ENCODE data around the gene REPS1. TPM values are rescaled to one million over a fixed set of nuclear protein-coding genes. Genes with fewer than 3 reads are reported as not detected.
A peak's percentile ranks its signal among the peaks of the same experiment; 100 is the strongest.

REPS1 gene
- total and polyA plus RNA-seq, 2 donors from 2014 or later: 33.4 to 37.0 TPM

GRCh38 chr6:138987080-138987642 lies 892 bp downstream of the REPS1 start:
- intact Hi-C loops (cut with DNase I): no loop called here
- TF ChIP-seq CTCF (IDR thresholded peaks at IDR 0.05; ENCODE audit: borderline replicate concordance, extremely low read depth, insufficient read depth): no peak
- Histone ChIP-seq H3K4me1 (ENCODE audit: control insufficient read depth in 2 of 3, insufficient read depth in 2 of 3, low read depth in 1 of 3, low read length in 3 of 3) (peaks cover 0 to 5% (median 0%) of the 10 kb centered on the region in 3 donors), H3K9ac (ENCODE audit: low read length in 3 of 3) (peak overlapping the region; percentile 26 to 82 (median 56)), H3K9me3 (ENCODE audit: control insufficient read depth in 2 of 3, insufficient read depth in 1 of 3, low read length in 3 of 3) (no peaks in the 10 kb centered on the region), H3K27ac (ENCODE audit: low read depth in 2 of 2, low read length in 2 of 2) (peak overlapping the region; percentile 45 to 51), H3K36me3 (ENCODE audit: control insufficient read depth in 2 of 3, insufficient read depth in 3 of 3, low read length in 3 of 3) (no peaks in the 10 kb centered on the region), H3K4me3 (ENCODE audit: low read length in 3 of 3) (peak overlapping the region; percentile 48 to 76 (median 63)), H3K27me3 (ENCODE audit: control insufficient read depth, insufficient read depth, low read length) (no peaks in the 10 kb centered on the region)
- FAIRE-seq: no peak
- DNase-seq: peak; percentile 57 to 86 (median 66)

- H3K4me1 ChIP-seq (ENCODE audit: control insufficient read depth in 2 of 3, insufficient read depth in 2 of 3, low read depth in 1 of 3, low read length in 3 of 3): peaks cover 0 to 5% (median under 1%) of the 10 kb centered on the region in 3 donors
These were observed 1.5 kb downstream of the REPS1 start for GRCh38 chr6:138986578-138986977.

GRCh38 chr6:138981416-138981815 lies 6.6 kb downstream of the REPS1 start:
- DNase-seq: no peak
- no peak overlapping the region for H3K4me3 ChIP-seq (ENCODE audit: low read length in 3 of 3)
- H3K9ac ChIP-seq (ENCODE audit: low read length in 3 of 3): no peak overlapping the region
- intact Hi-C loops (cut with DNase I): no loop called here
- H3K9me3 ChIP-seq (ENCODE audit: control insufficient read depth in 2 of 3, insufficient read depth in 1 of 3, low read length in 3 of 3): no peaks in the 10 kb centered on the region
- no peak for TF ChIP-seq CTCF (IDR thresholded peaks at IDR 0.05; ENCODE audit: borderline replicate concordance, extremely low read depth, insufficient read depth)
- H3K27ac ChIP-seq (ENCODE audit: low read depth in 2 of 2, low read length in 2 of 2): no peak overlapping the region
- H3K27me3 ChIP-seq (ENCODE audit: control insufficient read depth, insufficient read depth, low read length): no peaks in the 10 kb centered on the region
- peaks cover 0 to 5% (median 0%) of the 10 kb centered on the region in 3 donors for H3K4me1 ChIP-seq (ENCODE audit: control insufficient read depth in 2 of 3, insufficient read depth in 2 of 3, low read depth in 1 of 3, low read length in 3 of 3)
- H3K36me3 ChIP-seq (ENCODE audit: control insufficient read depth in 2 of 3, insufficient read depth in 3 of 3, low read length in 3 of 3): no peaks in the 10 kb centered on the region
- FAIRE-seq: no peak

More at GRCh38 chr6:138986578-138986977, 1.5 kb downstream of the REPS1 start:
- no peak for TF ChIP-seq CTCF (IDR thresholded peaks at IDR 0.05; ENCODE audit: borderline replicate concordance, extremely low read depth, insufficient read depth)
- H3K27ac ChIP-seq (ENCODE audit: low read depth in 2 of 2, low read length in 2 of 2): no peak overlapping the region
- H3K9ac ChIP-seq (ENCODE audit: low read length in 3 of 3): peak overlapping the region; percentile 12 to 82 (median 38)
- peak overlapping the region; percentile 48 to 76 (median 63) for H3K4me3 ChIP-seq (ENCODE audit: low read length in 3 of 3)
- H3K27me3 ChIP-seq (ENCODE audit: control insufficient read depth, insufficient read depth, low read length): no peaks in the 10 kb centered on the region
- FAIRE-seq: no peak
- no peak for DNase-seq
- no peaks in the 10 kb centered on the region for H3K36me3 ChIP-seq (ENCODE audit: control insufficient read depth in 2 of 3, insufficient read depth in 3 of 3, low read length in 3 of 3)
- H3K9me3 ChIP-seq (ENCODE audit: control insufficient read depth in 2 of 3, insufficient read depth in 1 of 3, low read length in 3 of 3): no peaks in the 10 kb centered on the region
- intact Hi-C loops (cut with DNase I): no loop called here

All from kidney (tissue), 14 donors.